MM.1S (cell line): ENCODE data around the gene BRINP2.

Experiments used
- DNase-seq: peaks from one replicate; pipeline ENCODE4 v3.0.0-alpha.2; 2015
- H2AFZ ChIP-seq: fragments of 300-600 bp; sonication (generic); 2 replicates; pipeline ENCODE4 v1.6.0; 2016; ENCODE audit warnings: antibody characterized with exemption, low read length
- H3F3A ChIP-seq: fragments of 300-600 bp; sonication (generic); 2 replicates; pipeline ENCODE4 v1.6.1; 2016; ENCODE audit warnings: mild to moderate bottlenecking, antibody characterized with exemption, low read length, moderate library complexity, mixed read lengths; ENCODE audit not compliant: insufficient read depth
- H3K27ac ChIP-seq: fragments of 300-600 bp; sonication (generic); 2 replicates; pipeline ENCODE4 v1.5.1; 2016; ENCODE audit warnings: mild to moderate bottlenecking, low read length
- H3K27me3 ChIP-seq: fragments of 300-600 bp; sonication (generic); replicated peaks from 2 replicates; pipeline ENCODE4 v1.6.0; 2016; ENCODE audit warnings: low read length; ENCODE audit not compliant: insufficient read depth
- H3K36me3 ChIP-seq: fragments of 300-600 bp; sonication (generic); replicated peaks from 2 replicates; pipeline ENCODE4 v1.6.1; 2016; ENCODE audit warnings: mild to moderate bottlenecking, low read length, mixed read lengths; ENCODE audit not compliant: insufficient read depth
- H3K4me1 ChIP-seq: fragments of 300-600 bp; sonication (generic); 2 replicates; pipeline ENCODE4 v1.6.1; 2016; ENCODE audit warnings: low read length, mixed read lengths
- H3K4me2 ChIP-seq: fragments of 300-600 bp; sonication (generic); 2 replicates; pipeline ENCODE4 v1.6.0; 2016; ENCODE audit warnings: low read depth, low read length
- H3K4me3 ChIP-seq: fragments of 300-600 bp; sonication (generic); 2 replicates; pipeline ENCODE4 v1.5.1; 2016; ENCODE audit warnings: low read length, mixed read lengths
- H3K79me2 ChIP-seq: fragments of 300-600 bp; sonication (generic); 2 replicates; pipeline ENCODE4 v1.6.1; 2016; ENCODE audit warnings: mixed run types, low read length, mixed read lengths
- H3K9ac ChIP-seq: fragments of 300-600 bp; sonication (generic); 2 replicates; pipeline ENCODE4 v1.6.1; 2016; ENCODE audit warnings: low read length, mixed read lengths
- H3K9me2 ChIP-seq: fragments of 300-600 bp; sonication (generic); replicated peaks from 2 replicates; pipeline ENCODE4 v1.6.1; 2016; ENCODE audit warnings: mild to moderate bottlenecking, low read length, mixed read lengths; ENCODE audit not compliant: insufficient read depth
- H3K9me3 ChIP-seq: fragments of 300-600 bp; sonication (generic); replicated peaks from 2 replicates; pipeline ENCODE4 v1.6.1; 2016; ENCODE audit warnings: mild to moderate bottlenecking, low read length, mixed read lengths; ENCODE audit not compliant: insufficient read depth
- H4K20me1 ChIP-seq: fragments of 300-600 bp; sonication (generic); 2 replicates; pipeline ENCODE4 v1.6.1; 2016; ENCODE audit warnings: mild to moderate bottlenecking, low read length, moderate library complexity, mixed read lengths; ENCODE audit not compliant: insufficient read depth
- EZH2 ChIP-seq: fragments of 300-600 bp; sonication (generic); optimal IDR thresholded peaks from 2 replicates; pipeline ENCODE3; 2017; ENCODE audit warnings: low read depth, mild to moderate bottlenecking, antibody characterized with exemption, low read length, mixed read lengths
- EZH2phosphoT487 ChIP-seq: fragments of 300-600 bp; sonication (generic); IDR thresholded peaks from 2 replicates; pipeline ENCODE4 v1.6.1; 2018; ENCODE audit warnings: antibody characterized with exemption, low read length
- TF ChIP-seq, protein P1 (sequence below): fragments of 300-600 bp; sonication (generic); IDR thresholded peaks from 2 replicates; pipeline ENCODE4 v1.5.1; 2016; ENCODE audit warnings: antibody characterized with exemption, low read length, mixed read lengths

The BRINP2 gene

DNA sequence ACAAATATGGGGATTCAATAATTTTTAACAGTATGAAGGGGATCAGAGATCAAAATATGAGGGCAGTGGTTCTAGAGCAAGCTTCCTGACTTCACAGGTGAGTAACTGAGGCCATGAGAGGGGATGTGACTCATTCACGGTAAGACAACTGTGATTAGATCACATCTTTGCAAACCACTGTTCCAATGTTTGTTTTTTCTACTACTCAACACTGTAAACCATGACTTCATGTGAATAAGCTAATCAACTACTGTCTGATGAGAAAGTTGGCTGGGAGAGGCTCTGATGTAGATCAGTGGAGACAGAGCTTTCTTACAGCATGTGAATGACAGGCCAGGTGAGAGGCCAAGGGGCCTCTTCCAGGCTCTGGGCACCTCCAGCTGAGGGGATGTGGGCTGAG is 84.7 kb downstream of the BRINP2 start:
- no peak overlapping the region for H3K27ac ChIP-seq
- no peaks in the 10 kb centered on the region for H3K79me2 ChIP-seq
- no peak for DNase-seq
- no peaks in the 10 kb centered on the region for H4K20me1 ChIP-seq
- H3K4me1 ChIP-seq = no peaks in the 10 kb centered on the region
- no peaks in the 10 kb centered on the region for H3K36me3 ChIP-seq
- H3K27me3 ChIP-seq = no peaks in the 10 kb centered on the region
- no peak overlapping the region for H3K4me2 ChIP-seq
- H3K9me3 ChIP-seq = no peaks in the 10 kb centered on the region
- H2AFZ ChIP-seq = no peak overlapping the region
- no peak overlapping the region for H3K9ac ChIP-seq
- H3F3A ChIP-seq = no peaks in the 10 kb centered on the region
- no peak for TF ChIP-seq EZH2phosphoT487
- TF ChIP-seq, protein P1, sequence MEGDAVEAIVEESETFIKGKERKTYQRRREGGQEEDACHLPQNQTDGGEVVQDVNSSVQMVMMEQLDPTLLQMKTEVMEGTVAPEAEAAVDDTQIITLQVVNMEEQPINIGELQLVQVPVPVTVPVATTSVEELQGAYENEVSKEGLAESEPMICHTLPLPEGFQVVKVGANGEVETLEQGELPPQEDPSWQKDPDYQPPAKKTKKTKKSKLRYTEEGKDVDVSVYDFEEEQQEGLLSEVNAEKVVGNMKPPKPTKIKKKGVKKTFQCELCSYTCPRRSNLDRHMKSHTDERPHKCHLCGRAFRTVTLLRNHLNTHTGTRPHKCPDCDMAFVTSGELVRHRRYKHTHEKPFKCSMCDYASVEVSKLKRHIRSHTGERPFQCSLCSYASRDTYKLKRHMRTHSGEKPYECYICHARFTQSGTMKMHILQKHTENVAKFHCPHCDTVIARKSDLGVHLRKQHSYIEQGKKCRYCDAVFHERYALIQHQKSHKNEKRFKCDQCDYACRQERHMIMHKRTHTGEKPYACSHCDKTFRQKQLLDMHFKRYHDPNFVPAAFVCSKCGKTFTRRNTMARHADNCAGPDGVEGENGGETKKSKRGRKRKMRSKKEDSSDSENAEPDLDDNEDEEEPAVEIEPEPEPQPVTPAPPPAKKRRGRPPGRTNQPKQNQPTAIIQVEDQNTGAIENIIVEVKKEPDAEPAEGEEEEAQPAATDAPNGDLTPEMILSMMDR = no peak
- no peaks in the 10 kb centered on the region for H3K9me2 ChIP-seq
- no peak overlapping the region for H3K4me3 ChIP-seq

DNA sequence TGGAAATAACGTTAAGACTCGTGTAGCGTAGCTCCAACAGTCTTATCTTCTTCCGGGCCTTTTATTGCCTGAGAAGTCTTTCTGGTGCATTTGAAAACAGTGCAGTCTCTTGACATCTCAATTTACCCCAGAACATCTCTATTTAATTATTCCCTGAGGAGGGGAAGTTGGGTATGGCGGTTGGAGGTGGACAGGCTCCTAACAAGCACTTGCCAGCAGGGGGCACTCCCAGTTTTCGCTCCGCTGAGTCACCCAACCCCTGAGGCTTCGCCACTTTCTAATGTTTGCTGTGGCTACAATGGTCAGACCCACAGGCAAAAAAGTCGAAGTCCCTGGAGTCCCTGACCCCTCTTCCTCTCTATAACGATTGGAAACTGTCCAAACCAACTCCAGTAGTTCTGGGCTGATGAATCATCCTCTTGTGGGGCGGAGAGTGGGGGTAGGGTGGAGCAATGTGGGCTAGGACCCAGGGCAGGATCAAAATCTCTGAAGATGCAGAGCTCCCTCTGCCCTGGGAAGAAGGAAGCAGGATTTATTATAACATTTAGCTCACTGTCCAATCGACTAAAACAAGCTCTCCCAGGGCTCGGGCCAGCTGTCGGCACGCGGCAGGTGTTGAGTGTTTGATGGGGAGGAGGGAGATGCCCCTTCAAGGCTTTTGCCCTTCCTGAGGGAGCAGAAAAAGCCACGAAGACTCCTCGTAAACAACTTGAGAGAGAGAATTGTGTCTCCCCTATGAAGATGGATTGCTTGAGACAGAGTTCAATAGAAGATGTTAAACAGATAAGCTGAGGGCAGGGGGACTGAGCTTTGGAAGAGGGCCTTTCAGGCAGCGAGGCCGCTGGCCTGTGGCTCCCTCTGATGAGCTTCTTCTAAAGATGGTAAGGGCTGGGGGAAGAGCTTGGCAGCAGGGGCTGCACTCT is 85.7 kb downstream of the BRINP2 start:
- Histone ChIP-seq H3K9me2 (no peaks in the 10 kb centered on the region), H3K4me2 (no peak overlapping the region), H3K4me1 (no peaks in the 10 kb centered on the region), H2AFZ (no peak overlapping the region), H3K36me3 (no peaks in the 10 kb centered on the region), H3K27me3 (no peaks in the 10 kb centered on the region), H3K4me3 (no peak overlapping the region), H3F3A (no peaks in the 10 kb centered on the region), H3K27ac (no peak overlapping the region), H3K9me3 (no peaks in the 10 kb centered on the region), H4K20me1 (no peaks in the 10 kb centered on the region), H3K9ac (no peak overlapping the region), H3K79me2 (no peaks in the 10 kb centered on the region)
- DNase-seq = no peak
- TF ChIP-seq EZH2phosphoT487 (no peak), EZH2 (no peak)
- TF ChIP-seq, protein P1 = peak; percentile 31

DNA sequence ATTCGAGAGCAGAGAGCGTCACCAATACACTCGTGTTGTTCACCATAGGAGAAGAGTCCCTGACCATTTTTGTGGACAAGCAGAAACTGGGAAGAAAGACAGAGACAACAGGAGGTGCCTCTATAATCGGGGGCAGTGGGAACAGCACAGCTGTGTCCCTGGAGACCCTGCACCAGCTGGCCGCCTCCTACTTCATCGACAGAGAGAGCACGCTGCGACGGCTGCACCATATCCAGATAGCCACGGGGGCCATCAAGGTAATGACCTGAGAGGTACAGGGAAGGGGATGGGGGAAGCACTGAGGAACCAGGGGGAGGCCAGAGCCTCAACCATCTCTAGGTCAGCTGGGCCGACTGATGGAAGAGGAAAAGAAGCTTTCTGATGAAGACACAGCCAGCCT is 86.4 kb downstream of the BRINP2 start:
- H3K4me1 ChIP-seq = no peaks in the 10 kb centered on the region
- no peak for TF ChIP-seq EZH2
- no peak overlapping the region for H3K27ac ChIP-seq
- no peak overlapping the region for H3K4me2 ChIP-seq
- no peak for DNase-seq
- no peak overlapping the region for H3K9ac ChIP-seq
- H3K27me3 ChIP-seq = no peaks in the 10 kb centered on the region
- no peaks in the 10 kb centered on the region for H3K36me3 ChIP-seq
- H3K9me3 ChIP-seq = no peaks in the 10 kb centered on the region
- no peaks in the 10 kb centered on the region for H4K20me1 ChIP-seq
- no peaks in the 10 kb centered on the region for H3K9me2 ChIP-seq
- H2AFZ ChIP-seq = no peak overlapping the region
- H3K79me2 ChIP-seq = no peaks in the 10 kb centered on the region
- H3F3A ChIP-seq = no peaks in the 10 kb centered on the region
- no peak overlapping the region for H3K4me3 ChIP-seq

DNA sequence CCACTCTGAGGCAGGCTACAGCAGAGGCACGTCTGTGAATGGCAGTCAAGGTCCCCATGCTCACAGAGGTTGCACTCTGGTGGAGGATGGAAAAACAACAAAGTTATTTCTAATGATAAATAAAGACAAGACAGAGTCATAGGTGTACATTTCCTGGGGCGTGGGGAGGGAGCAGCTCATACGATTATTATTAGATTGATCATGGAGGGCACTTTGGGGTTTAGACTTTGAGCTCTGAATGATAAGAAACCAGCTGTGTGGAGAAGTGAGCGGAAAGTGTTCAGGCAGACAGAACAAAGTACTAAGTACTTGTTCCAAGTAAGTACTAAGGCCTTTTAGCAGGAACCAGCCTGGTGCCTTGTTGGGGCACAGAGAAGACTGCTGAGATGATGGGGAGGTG is 86.8 kb downstream of the BRINP2 start:
- Histone ChIP-seq H3K27me3 (no peaks in the 10 kb centered on the region), H3K4me3 (no peak overlapping the region), H3K9me2 (no peaks in the 10 kb centered on the region), H3K79me2 (no peaks in the 10 kb centered on the region), H4K20me1 (no peaks in the 10 kb centered on the region), H3K36me3 (no peaks in the 10 kb centered on the region), H3F3A (no peaks in the 10 kb centered on the region), H3K4me1 (no peaks in the 10 kb centered on the region), H3K4me2 (no peak overlapping the region), H3K9ac (no peak overlapping the region), H3K9me3 (no peaks in the 10 kb centered on the region), H3K27ac (no peak overlapping the region), H2AFZ (no peak overlapping the region)
- TF ChIP-seq EZH2phosphoT487 (no peak), EZH2 (no peak)
- TF ChIP-seq, protein P1 = no peak
- DNase-seq = no peak
